Cerebellar nuclear complex (tissue), 1 donor: ENCODE data around the gene CDH22.

Experiments
- DNase-seq, 2 experiments: peaks; one replicate each; lab custom pipeline; 2025; lab: John Stamatoyannopoulos, UW

The CDH22 gene

DNA sequence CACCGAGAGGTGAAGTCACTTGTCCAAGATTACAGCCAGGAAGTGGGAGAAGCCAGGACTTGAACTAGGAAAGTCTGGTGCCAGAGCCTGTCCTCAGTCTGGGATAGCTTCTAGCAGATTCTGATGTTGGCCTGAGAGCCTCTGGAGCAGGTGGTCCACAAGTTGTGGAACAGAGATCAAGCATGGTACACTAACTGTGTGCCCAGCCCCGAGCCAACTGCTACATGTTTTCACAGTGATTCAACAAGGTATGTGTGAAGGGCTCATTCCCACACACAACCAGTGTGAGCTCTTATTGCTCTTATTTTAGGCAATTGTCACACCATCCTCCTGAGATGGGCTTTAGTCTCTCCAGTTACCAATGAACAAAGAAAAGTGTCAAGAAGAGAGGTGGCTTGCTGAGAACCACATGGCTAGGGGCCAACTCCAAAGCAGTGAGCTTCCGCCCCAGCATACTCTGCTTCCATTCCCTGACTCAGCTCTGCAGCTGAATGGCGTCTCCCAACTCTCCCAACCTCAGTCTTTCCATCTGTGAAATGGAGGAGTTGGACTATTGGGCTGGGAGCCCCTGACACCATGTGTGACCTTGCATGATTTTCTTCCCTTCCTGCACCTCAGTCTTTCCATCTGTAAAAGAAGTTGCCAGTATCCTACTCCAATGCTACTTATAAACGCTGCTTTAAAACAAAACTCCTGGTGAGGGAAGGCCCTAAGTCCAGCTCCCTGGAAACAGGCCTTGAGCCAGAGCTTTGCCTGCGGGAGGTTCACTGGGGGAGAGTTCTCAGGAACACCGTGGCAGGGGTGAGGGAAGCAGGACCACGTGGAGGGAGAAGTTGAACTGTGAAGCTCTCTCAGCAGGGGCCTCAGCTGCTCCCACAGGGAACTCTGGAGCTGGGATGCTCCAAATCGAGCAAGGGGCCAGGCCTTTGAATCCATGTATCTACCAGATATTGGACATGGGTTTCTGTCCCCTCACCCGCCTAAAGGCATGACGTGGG is 40.9 kb downstream of the CDH22 start:
- DNase-seq = no peak

DNA sequence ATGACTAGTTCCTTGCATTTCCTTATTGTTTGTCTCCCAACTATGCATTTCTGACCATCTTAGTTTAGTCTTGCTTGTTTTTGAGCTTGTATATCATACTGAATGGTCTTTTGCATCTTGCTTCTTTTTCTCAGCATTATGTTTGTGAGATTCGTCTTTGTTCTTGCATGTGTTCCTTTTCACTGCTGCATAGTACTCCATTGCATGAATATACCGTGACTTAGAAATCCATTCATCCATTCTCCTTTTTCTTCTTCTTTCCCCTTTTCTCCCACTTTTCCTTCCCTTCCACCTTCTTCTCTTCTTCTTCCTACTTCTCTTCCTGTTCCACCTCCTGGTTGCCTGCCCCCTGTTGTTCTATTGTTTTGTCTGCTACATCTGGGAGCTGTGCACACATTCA is 42.8 kb downstream of the CDH22 start:
- DNase-seq = no peak

- no peak for DNase-seq
These were observed 43.7 kb downstream of the CDH22 start for GRCh38 chr20:46264391-46265266.

DNA sequence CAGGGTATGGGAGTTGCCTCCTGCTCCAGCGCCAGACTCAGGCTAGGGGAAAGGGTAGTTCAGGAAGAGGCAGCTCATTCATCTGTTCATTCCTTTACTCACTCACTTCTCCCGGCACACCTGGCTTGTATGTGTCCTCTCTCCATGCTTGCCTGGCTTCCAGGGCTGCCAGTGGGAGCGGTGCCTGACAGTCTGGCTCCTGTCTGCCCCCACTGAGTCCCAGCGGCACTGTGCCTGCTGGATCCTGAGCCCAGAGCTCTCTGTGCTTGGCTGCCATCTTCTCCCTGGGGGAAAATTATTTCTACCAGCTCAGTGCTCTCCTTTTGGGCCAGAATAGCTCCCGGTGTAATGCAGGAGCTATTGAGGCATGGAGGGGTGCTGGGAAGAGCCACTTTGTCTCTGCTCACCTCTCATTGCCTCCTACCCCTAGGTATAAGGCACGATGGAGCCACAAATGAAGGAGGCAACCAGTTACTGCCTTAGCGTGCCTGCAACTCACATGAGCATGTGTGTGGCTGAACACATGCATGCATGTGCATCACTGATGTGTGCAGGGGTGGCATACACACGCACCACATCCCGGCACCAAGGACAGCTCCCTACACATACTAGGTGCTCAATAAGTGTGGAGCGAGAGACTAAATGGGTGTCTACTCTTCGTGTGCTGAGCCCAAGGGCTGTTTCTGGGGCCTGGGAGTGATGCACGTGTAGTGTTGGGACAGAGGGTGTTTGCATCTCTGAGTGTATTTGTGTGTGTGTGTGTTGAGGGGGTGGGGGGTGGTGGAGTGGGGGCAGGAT is 46.6 kb downstream of the CDH22 start:
- peak; percentile 12 to 36 for DNase-seq

GRCh38 chr20:46260936-46261454 is 47.3 kb downstream of the CDH22 start:
- DNase-seq = no peak

- no peak for DNase-seq
These were observed 47.8 kb downstream of the CDH22 start for GRCh38 chr20:46260480-46260879.

GRCh38 chr20:46259260-46259859 is 48.9 kb downstream of the CDH22 start:
- DNase-seq = no peak

GRCh38 chr20:46257887-46258286 is 50.4 kb downstream of the CDH22 start:
- no peak for DNase-seq

DNA sequence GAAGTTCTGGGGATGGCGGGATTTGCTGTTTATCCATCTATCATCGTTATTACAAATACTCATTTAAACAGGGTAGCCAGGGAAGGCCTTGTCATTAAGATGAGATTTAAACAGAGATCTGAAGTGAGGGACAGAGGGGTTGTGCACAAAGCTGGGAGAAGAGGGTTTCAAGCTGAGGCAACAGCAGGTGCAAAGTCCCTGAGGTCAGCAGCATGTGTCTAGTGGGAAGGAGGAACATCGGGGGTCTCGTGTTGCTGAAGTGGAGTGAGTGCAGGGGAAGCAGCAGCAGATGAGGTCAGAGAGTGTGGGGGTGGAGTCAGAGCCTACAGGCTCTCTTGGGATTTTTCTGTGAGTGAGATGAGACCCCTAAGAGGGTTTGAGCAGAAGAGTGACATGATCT is 52.0 kb downstream of the CDH22 start:
- DNase-seq = no peak

- DNase-seq = peak; percentile 79 to 86
These were observed 52.7 kb downstream of the CDH22 start for GRCh38 chr20:46255440-46256104.

- DNase-seq = peak in 1 of 2 experiments; percentile 41
These were observed 54.9 kb downstream of the CDH22 start for GRCh38 chr20:46253391-46253790.

DNA sequence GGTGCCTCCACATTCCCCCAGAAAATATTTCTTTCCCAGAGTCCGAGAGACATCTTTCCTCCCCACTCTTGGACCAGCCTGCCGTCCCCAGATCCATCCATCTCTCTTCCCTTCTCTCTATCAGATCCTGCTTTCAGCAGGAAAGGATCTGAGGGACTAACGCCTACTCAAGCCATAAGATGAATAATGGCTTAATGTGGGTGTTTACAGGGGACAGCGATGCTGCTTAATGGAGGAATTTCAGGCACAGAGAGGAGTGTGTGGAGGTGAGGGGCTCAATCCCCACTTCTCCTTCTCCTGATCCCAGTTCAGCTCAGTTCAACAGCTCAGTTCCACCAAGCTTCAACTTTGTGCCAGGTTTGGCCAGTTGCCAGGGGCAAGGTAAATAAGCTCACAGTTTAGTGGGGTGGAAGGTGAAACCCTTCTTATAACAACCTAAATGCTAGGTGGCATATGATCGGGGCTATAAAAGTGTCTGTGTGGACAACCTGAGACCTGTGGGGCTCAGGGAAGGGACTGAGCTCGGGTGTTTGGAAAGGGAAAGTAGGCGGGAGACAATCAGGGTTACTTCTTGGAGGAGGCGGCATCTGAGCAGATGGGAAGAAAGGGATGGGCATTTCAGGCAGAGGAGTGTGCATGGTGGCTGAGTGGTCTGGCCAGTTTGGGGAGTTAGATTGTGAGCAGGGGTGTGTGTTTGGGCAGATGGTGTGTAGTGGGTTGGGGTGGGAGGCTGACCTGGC is 55.8 kb downstream of the CDH22 start:
- no peak for DNase-seq

- no peak for DNase-seq
These were observed 57.1 kb downstream of the CDH22 start for GRCh38 chr20:46251211-46251673.

- DNase-seq = no peak
These were observed 57.5 kb downstream of the CDH22 start for GRCh38 chr20:46250772-46251171.

GRCh38 chr20:46249671-46250070 is 58.6 kb downstream of the CDH22 start:
- DNase-seq = no peak

- no peak for DNase-seq
These were observed 61.7 kb downstream of the CDH22 start for GRCh38 chr20:46246559-46246958.

DNA sequence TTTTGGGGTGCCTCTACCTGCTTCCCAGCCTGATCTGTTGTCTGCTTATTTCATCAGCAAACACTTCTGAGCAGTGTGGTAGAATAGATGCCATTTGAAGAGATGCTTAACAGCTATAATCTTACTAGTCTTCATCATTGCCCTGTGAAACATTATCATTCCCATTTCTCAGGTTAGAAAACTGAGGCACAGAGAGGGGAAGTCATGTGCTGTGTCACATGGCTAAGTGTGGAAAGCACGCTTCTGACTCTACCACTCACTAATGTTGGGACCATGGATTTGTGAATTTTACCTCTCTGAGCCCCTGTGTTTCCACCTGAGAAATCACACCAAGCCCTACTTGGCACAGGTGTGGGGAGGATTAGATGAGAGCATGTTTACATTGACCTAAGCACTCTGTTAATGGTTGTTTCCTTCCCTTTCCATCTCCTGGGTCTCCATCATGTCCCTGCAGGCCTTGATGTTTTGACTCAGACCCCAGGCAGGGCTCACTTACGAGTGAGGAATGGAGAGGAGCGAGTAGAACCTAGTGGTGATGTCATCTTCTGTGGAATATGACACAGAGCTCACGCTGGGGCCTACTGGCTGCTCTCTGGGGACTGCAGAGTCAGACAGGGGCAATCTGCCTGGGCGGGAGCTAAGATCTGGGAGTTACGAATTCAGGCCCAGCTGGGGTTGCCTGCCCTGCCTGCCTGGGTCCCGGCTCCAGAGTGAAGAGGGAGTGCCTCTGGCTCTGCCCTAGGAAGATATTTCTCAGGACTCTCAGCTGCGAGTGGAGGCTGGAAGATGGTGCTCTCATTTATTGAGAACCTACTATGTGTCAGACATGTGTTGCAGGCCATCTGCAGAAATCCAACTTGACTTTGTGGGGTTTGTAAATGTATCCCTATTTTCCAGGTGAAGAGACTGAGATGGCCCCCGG is 64.3 kb downstream of the CDH22 start:
- DNase-seq = no peak

- no peak for DNase-seq
These were observed 65.9 kb downstream of the CDH22 start for GRCh38 chr20:46242390-46242789.

DNA sequence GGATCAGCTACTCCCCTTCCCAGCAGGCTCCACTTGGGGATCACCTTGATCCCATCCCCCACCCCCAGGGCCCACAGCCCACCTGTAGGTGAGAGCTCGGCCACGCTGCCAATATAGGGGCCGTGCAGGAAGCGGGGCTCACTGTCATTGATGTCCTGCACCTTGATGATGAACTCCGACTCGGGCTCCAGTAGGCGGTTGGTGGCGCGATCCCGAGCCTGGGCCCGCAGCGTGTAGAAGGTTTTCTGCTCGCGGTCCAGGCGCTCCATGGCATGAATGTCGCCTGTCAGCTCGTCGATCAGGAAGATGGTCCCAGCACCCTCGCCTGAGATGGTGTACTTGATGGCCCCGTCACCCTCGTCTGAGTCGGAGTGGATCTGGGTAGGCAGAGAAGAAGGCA is 67.4 kb downstream of the CDH22 start:
- no peak for DNase-seq
